ENCODE results near the gene TMEM33.
A peak's percentile ranks its signal among the peaks of the same experiment; 100 is the strongest.

TMEM33 gene

DNA sequence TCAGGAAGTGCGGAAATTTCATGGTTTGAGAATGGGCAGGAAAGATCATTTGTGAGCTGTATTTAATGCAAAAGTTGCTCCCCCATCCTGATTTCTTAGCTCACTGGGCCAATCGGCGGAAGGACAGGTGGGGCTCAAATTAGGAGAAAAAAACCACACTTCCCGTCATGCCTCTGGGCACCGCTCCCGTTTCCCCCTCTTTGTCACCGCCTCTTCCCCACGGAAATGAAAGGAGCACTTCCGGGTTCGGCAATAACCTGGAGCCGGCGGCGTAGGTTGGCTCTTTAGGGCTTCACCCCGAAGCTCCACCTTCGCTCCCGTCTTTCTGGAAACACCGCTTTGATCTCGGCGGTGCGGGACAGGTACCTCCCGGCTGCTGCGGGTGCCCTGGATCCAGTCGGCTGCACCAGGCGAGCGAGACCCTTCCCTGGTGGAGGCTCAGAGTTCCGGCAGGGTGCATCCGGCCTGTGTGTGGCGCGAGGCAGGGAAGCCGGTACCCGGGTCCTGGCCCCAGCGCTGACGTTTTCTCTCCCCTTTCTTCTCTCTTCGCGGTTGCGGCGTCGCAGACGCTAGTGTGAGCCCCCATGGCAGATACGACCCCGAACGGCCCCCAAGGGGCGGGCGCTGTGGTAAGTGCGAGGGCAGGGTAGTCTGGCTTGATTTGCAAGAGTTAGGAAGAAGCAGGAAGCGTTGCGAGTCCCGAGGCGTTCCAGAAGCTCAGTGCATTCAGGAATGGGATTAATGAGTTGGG, at the start of gene TMEM33:
Gene TMEM33, plus strand, starts transcription at position 529 of the 751 bp plus-strand sequence. Its CDS starts 56 bp downstream, at position 585.
- TF ChIP-seq CTCF (IDR thresholded peaks at IDR 0.05; ENCODE audit: insufficient read depth, low read depth, low read length, missing control alignments), result peak; percentile 10
- peak within 1 kb of the TSS; percentile 94 for H3K4me3 ChIP-seq (ENCODE audit: low read depth, low read length)
- DNase-seq (ENCODE audit: low read depth), result peak; percentile 91

DNA sequence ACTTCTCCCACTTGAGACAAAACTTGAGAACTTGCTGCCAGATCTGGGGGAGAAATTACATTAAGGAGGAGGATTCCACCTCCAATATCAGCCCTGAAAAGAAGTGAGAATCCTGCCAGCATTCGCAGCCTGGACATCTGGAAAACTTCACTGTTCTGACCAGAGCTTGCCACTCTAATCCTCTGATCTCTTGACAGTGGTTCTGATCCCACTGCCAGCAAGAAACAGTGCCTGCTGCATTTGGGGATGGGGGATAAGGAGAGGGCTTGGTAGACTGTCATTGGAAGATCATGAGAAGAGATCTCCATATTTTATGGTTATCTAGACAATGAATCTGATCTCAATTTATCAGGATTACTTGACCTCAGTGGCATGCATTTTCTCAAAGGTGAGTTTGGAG, 49.8 kb upstream of the TMEM33 start:
- no peak overlapping the region for H3K4me3 ChIP-seq (ENCODE audit: low read depth, low read length)
- no peak for TF ChIP-seq CTCF (IDR thresholded peaks at IDR 0.05; ENCODE audit: insufficient read depth, low read depth, low read length, missing control alignments)
- DNase-seq (ENCODE audit: low read depth), result no peak

DNA sequence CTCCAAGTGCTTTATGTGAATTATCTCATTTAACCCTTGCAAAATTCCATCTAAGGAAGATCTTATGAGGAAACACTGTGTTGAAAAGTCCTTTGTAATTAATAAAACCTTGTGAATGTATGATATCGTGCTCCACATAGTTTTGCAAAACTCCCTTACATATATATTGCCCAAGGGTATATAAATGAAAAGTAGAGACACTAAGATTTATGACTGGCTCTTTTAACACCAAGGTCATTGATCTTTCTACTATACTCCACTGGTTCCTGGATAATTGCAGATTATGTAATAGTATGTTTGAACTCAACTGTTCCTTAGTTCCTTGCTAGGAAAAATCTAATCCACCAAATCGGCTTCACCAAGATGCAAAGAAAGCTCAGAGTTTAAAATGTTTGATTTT, 48.0 kb upstream of the TMEM33 start:
- TF ChIP-seq CTCF (IDR thresholded peaks at IDR 0.05; ENCODE audit: insufficient read depth, low read depth, low read length, missing control alignments), result no peak
- DNase-seq (ENCODE audit: low read depth), result no peak
- no peak overlapping the region for H3K4me3 ChIP-seq (ENCODE audit: low read depth, low read length)

GRCh38 chr4:41887821-41888686, 47.2 kb upstream of the TMEM33 start:
- DNase-seq (ENCODE audit: low read depth), result peak; percentile 66
- TF ChIP-seq CTCF (IDR thresholded peaks at IDR 0.05; ENCODE audit: insufficient read depth, low read depth, low read length, missing control alignments), result peak; percentile 67
- no peak overlapping the region for H3K4me3 ChIP-seq (ENCODE audit: low read depth, low read length)

GRCh38 chr4:41888687-41889074, 46.5 kb upstream of the TMEM33 start:
- TF ChIP-seq CTCF (IDR thresholded peaks at IDR 0.05; ENCODE audit: insufficient read depth, low read depth, low read length, missing control alignments), result no peak
- DNase-seq (ENCODE audit: low read depth), result no peak
- no peak overlapping the region for H3K4me3 ChIP-seq (ENCODE audit: low read depth, low read length)

GRCh38 chr4:41889317-41889716, 45.9 kb upstream of the TMEM33 start:
- H3K4me3 ChIP-seq (ENCODE audit: low read depth, low read length), result no peak overlapping the region
- no peak for TF ChIP-seq CTCF (IDR thresholded peaks at IDR 0.05; ENCODE audit: insufficient read depth, low read depth, low read length, missing control alignments)
- no peak for DNase-seq (ENCODE audit: low read depth)
